K562 (cell line): Measurements from ENCODE around the gene DEGS1.

Experiments
- FOXA3 ChIP-seq, 2 experiments: fragments of 450-650 bp in 1 of 2; sonication (generic) in 1 of 2; formaldehyde crosslinking; IDR thresholded peaks in 1 of 2; conservative IDR thresholded peaks in 1 of 2; 2 replicates each; pipeline versions ENCODE4 v1.4.0 to v1.8.0; 2020 to 2022; ENCODE audit warnings: mild to moderate bottlenecking in 2 of 2, missing genetic modification reagents in 1 of 2
- PHF21A ChIP-seq: fragments of 450-650 bp; IDR thresholded peaks from 2 replicates; pipeline ENCODE4 v1.6.1; 2017; ENCODE audit warnings: low read depth, borderline replicate concordance
- TEAD2 ChIP-seq: fragments of 450-650 bp; IDR thresholded peaks from 2 replicates; pipeline ENCODE4 v1.6.1; 2016; ENCODE audit warnings: missing genetic modification characterization, control low read depth, missing compliant biosample characterization
- ZNF561 ChIP-seq: fragments of 450-650 bp; formaldehyde crosslinking; conservative IDR thresholded peaks from 2 replicates; pipeline ENCODE4 v1.4.0; 2020; ENCODE audit warnings: mild to moderate bottlenecking, moderate library complexity

- no peak for TF ChIP-seq TEAD2 (tag)
- TF ChIP-seq FOXA3 (CRISPR knock-in tag; conservative IDR thresholded peaks at IDR 0.05 in 1 of 2, IDR thresholded peaks at IDR 0.05 in 1 of 2): no peak
- no peak for TF ChIP-seq ZNF561
- TF ChIP-seq PHF21A: no peak
These were observed 41.3 kb upstream of the DEGS1 start for GRCh38 chr1:224141693-224142092.
